Breast epithelium (tissue), 3 donors: ENCODE measurements around the gene GGN.

Experiments used
- CTCF ChIP-seq, 3 donors: fragments of 450-650 bp; IDR thresholded peaks; one replicate each; pipeline ENCODE4 v1.5.1; 2016 to 2017; ENCODE audit warnings: antibody characterized with exemption in 3 of 3, mild to moderate bottlenecking in 3 of 3, moderate library complexity in 3 of 3
- POLR2A ChIP-seq: fragments of 450-650 bp; IDR thresholded peaks from one replicate; pipeline ENCODE4 v1.6.1; 2016; ENCODE audit warnings: antibody characterized with exemption, mild to moderate bottlenecking, moderate library complexity
- POLR2AphosphoS5 ChIP-seq, 3 donors: sonication (generic); formaldehyde crosslinking; IDR thresholded peaks; one replicate each; pipeline ENCODE4 v1.6.1; 2017; ENCODE audit warnings: antibody characterized with exemption in 3 of 3

DNA sequence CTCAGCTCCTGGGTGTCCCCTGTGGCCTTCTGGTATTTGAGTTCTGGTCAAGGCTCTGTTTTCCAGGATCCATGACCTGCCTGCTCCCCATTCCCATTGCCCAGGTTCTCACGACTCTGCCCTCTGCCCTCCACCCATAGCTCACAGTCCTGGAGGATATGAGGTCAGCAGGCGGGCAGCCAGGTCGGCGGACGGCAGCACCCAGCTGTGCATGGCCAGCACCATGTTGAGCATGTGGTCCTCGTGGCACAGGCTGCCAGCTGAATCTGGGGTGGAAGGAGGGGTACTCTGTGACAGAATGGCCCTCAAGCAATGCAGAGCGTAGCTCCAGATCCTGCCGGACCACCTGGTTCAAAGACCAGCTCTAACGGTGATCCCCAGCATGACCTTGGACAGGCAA lies 33.1 kb upstream of the GGN start:
- TF ChIP-seq POLR2A (no peak), CTCF (IDR thresholded peaks at IDR 0.05) (no peak), POLR2AphosphoS5 (IDR thresholded peaks at IDR 0.05) (no peak)
